A673 (cell line): ENCODE measurements around the gene SNAP25.

Experiments
- EZH2 ChIP-seq: fragments of 200-600 bp; sonication (generic); IDR thresholded peaks from 2 replicates; pipeline ENCODE4 v1.6.1; 2017; ENCODE audit warnings: borderline replicate concordance, low read depth, mild to moderate bottlenecking, mixed read lengths, antibody characterized with exemption, low read length; ENCODE audit not compliant: poor library complexity, severe bottlenecking
- TF ChIP-seq, protein P1 (sequence below): fragments of 300-800, 200-600 bp; sonication (generic); conservative IDR thresholded peaks from 2 replicates; pipeline ENCODE4 v1.5.1; 2017; ENCODE audit warnings: low read depth, mild to moderate bottlenecking, antibody characterized with exemption, low read length, moderate library complexity, mixed read lengths

DNA sequence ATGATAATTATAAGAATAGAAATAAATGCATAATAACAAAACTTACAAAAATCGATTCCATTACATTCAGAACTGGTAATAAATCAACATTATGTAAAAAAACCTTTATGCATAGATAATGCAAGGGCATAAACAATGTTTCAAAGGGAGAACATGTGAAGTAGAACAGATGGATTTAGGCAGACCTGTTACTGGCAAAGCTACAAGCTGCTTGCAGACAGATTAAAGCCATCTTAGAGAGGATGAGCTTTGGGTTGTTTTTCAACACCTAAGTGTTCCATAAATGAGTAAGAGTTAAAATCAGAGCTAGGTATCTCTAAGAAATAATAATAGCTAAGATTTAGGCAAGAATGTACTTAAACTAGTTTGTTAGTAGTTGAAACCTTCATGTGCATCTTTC lies 37.2 kb downstream of the SNAP25 start:
- TF ChIP-seq, protein P1, sequence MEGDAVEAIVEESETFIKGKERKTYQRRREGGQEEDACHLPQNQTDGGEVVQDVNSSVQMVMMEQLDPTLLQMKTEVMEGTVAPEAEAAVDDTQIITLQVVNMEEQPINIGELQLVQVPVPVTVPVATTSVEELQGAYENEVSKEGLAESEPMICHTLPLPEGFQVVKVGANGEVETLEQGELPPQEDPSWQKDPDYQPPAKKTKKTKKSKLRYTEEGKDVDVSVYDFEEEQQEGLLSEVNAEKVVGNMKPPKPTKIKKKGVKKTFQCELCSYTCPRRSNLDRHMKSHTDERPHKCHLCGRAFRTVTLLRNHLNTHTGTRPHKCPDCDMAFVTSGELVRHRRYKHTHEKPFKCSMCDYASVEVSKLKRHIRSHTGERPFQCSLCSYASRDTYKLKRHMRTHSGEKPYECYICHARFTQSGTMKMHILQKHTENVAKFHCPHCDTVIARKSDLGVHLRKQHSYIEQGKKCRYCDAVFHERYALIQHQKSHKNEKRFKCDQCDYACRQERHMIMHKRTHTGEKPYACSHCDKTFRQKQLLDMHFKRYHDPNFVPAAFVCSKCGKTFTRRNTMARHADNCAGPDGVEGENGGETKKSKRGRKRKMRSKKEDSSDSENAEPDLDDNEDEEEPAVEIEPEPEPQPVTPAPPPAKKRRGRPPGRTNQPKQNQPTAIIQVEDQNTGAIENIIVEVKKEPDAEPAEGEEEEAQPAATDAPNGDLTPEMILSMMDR = no peak
- TF ChIP-seq EZH2 = no peak
